ENCODE data around the gene CTNNBIP1.

DNA sequence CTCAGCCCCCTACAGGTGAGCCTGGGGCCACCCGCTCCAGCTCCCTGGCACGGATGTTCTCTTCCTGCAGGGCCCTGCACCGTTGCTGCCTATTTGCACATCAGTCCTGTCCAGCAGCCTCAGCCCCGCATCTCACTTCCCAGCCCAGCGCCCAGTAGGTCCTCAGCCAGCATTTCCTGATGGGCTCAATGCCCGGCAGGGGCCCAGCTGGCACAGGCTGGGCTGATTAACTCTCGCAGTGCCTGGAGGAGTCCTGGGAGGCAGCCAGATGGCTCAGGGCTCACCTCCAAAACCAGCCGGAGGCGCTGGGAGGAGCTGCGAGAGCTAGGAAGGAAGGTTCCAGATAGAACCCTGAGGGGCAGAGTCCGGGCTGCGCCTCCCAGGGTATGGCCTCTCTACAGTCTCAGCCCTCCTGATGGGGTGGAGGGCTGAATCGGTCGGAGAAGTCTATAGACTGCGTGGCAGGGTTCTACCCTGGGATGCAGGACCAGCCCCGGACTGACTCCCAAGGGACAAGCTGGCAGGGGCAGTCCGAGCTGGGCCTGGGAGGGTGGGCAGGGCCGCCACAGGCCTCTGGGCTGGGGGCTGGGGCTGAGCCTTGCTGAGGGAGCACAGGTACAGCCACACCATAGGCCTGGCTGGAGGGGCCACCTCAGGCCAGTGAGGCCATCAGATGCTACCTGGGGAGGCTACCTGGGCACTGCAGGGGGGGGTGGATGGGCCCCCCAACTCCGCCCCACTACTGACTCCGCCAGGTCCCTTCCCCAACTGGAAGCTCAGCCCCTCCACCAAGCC is 67.1 kb downstream of the CTNNBIP1 start:
- TF ChIP-seq, protein P1, sequence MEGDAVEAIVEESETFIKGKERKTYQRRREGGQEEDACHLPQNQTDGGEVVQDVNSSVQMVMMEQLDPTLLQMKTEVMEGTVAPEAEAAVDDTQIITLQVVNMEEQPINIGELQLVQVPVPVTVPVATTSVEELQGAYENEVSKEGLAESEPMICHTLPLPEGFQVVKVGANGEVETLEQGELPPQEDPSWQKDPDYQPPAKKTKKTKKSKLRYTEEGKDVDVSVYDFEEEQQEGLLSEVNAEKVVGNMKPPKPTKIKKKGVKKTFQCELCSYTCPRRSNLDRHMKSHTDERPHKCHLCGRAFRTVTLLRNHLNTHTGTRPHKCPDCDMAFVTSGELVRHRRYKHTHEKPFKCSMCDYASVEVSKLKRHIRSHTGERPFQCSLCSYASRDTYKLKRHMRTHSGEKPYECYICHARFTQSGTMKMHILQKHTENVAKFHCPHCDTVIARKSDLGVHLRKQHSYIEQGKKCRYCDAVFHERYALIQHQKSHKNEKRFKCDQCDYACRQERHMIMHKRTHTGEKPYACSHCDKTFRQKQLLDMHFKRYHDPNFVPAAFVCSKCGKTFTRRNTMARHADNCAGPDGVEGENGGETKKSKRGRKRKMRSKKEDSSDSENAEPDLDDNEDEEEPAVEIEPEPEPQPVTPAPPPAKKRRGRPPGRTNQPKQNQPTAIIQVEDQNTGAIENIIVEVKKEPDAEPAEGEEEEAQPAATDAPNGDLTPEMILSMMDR (IDR thresholded peaks at IDR 0.05; ENCODE audit: low read length) = no peak
- no peak for TF ChIP-seq EZH2 (IDR thresholded peaks at IDR 0.05; ENCODE audit: borderline replicate concordance, low read length)
